ENCODE results near the gene EXOC3L1. TPM values are rescaled to one million over a fixed set of nuclear protein-coding genes. Genes with fewer than 3 reads are reported as not detected.

EXOC3L1 gene
- polyA plus RNA-seq, 2 of the 4 experiments (the other 2 are of a cell fraction): 0.06 TPM; not detected in 1

DNA sequence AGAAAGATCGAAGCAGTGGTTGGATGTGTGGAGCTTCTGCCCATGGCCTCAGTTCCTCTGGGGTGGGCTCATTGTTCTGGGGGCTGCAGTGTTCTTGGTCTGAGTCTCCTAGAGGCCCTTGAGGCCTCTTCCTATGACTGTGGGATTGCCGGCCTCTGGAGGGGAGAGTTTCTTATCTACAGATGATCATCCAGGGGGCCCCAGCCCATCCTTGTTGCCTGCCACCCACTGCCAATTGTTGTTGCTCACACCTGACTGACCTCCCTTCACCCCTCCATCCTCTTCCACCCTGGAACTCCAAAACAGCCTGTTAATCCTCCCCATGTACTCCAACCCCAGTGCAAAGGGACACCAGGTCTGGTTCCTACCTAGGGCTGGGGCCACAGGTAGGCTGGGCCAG, 45.0 kb downstream of the EXOC3L1 start:
- no peak for ATAC-seq
- H3K27ac ChIP-seq: no peak overlapping the region
- H3K9me3 ChIP-seq: no peaks in the 10 kb centered on the region
- H3K4me2 ChIP-seq: no peak overlapping the region
- CTCF ChIA-PET: interaction anchor here (1.0 to 15.6 kb wide), 9 partner anchors 9 to 250 kb away, joined by 3 to 193 read pairs (median 4); partner anchors contain the start of genes B3GNT9, FBXL8 and TRADD
- H3K4me3 ChIP-seq: no peak overlapping the region
- FAIRE-seq: no peak
- POLR2A ChIA-PET: no interaction called here
- TF ChIP-seq CHD4 (IDR thresholded peaks at IDR 0.05; ENCODE audit: borderline replicate concordance): no peak
- no peak for TF ChIP-seq FOXS1 (CRISPR knock-in tag; IDR thresholded peaks at IDR 0.05)
- TF ChIP-seq HOXB5 (CRISPR knock-in tag; IDR thresholded peaks at IDR 0.05): no peak
- TF ChIP-seq KDM1A (IDR thresholded peaks at IDR 0.05; ENCODE audit: low read depth): no peak
- TF ChIP-seq NFE2L2 (conservative IDR thresholded peaks at IDR 0.05; ENCODE audit: low read length): no peak
- no peak for TF ChIP-seq HOXB13 (CRISPR knock-in tag; IDR thresholded peaks at IDR 0.05; ENCODE audit: low read depth)
- TF ChIP-seq SMC3 (IDR thresholded peaks at IDR 0.05): no peak
- TF ChIP-seq, protein P1, sequence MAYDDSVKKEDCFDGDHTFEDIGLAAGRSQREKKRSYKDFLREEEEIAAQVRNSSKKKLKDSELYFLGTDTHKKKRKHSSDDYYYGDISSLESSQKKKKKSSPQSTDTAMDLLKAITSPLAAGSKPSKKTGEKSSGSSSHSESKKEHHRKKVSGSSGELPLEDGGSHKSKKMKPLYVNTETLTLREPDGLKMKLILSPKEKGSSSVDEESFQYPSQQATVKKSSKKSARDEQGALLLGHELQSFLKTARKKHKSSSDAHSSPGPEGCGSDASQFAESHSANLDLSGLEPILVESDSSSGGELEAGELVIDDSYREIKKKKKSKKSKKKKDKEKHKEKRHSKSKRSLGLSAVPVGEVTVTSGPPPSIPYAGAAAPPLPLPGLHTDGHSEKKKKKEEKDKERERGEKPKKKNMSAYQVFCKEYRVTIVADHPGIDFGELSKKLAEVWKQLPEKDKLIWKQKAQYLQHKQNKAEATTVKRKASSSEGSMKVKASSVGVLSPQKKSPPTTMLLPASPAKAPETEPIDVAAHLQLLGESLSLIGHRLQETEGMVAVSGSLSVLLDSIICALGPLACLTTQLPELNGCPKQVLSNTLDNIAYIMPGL (CRISPR knock-in tag; IDR thresholded peaks at IDR 0.05; ENCODE audit: borderline replicate concordance): no peak
- no peak for DNase-seq (ENCODE audit: low read depth in 1 of 2, low spot score in 1 of 2)
- no peaks in the 10 kb centered on the region for H3K4me1 ChIP-seq
- WGBS (ENCODE audit: missing lambda C conversion rate): 92% methylated on average over 2 of the region's 2 CpGs

DNA sequence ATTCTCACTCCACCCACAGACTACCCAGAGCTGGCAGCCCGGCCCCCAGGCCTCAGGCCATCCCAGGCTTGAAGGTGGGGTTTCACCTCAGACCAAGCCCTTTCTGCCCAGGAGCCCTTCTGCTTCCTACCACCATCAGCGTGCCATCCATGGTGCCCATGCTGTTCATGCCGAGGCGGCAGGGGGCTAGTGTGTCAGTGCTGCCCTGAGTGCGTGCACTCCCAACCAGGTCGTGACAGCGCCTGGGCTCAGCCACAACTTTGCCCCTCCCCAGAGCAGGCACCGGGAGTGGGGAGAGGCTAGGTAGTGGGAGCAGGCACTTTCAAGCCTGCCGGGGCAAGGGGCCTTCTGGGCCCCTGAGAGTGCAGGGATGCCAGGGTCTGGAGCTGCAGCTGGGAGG, 47.6 kb downstream of the EXOC3L1 start:
- TF ChIP-seq JUNB (IDR thresholded peaks at IDR 0.05) (no peak), RCOR1 (IDR thresholded peaks at IDR 0.05; ENCODE audit: low read depth, low read length) (no peak), CHD4 (IDR thresholded peaks at IDR 0.05; ENCODE audit: borderline replicate concordance) (no peak), ZNF302 (CRISPR knock-in tag; IDR thresholded peaks at IDR 0.05) (no peak), ZSCAN20 (CRISPR knock-in tag; IDR thresholded peaks at IDR 0.05) (no peak), HEYL (CRISPR knock-in tag; IDR thresholded peaks at IDR 0.05) (no peak), BHLHE40 (IDR thresholded peaks at IDR 0.05; ENCODE audit: low read depth, low read length) (no peak), EP300 (IDR thresholded peaks at IDR 0.05) (no peak), RAD21 (conservative IDR thresholded peaks at IDR 0.05 in 1 of 2, IDR thresholded peaks at IDR 0.05 in 1 of 2) (no peak), MAFK (IDR thresholded peaks at IDR 0.05; ENCODE audit: partially characterized antibody) (no peak)
- TF ChIP-seq, protein P1 (CRISPR knock-in tag; IDR thresholded peaks at IDR 0.05; ENCODE audit: borderline replicate concordance): no peak
- Histone ChIP-seq H3K27ac (no peak overlapping the region), H3K4me1 (no peaks in the 10 kb centered on the region), H3K4me2 (no peak overlapping the region), H3K9me3 (no peaks in the 10 kb centered on the region), H3K4me3 (no peak overlapping the region)
- ChIA-PET POLR2A (no interaction called here), CTCF (interaction anchor here (0.8 to 15.6 kb wide), 3 partner anchors 10 to 18 kb away, joined by 3 to 193 read pairs (median 6); partner anchors contain the start of gene B3GNT9)
- FAIRE-seq (no peak), ATAC-seq (no peak), DNase-seq (ENCODE audit: low read depth in 1 of 2, low spot score in 1 of 2) (no peak)
- 98% methylated on average over 7 of the region's 9 CpGs for WGBS (ENCODE audit: missing lambda C conversion rate)

DNA sequence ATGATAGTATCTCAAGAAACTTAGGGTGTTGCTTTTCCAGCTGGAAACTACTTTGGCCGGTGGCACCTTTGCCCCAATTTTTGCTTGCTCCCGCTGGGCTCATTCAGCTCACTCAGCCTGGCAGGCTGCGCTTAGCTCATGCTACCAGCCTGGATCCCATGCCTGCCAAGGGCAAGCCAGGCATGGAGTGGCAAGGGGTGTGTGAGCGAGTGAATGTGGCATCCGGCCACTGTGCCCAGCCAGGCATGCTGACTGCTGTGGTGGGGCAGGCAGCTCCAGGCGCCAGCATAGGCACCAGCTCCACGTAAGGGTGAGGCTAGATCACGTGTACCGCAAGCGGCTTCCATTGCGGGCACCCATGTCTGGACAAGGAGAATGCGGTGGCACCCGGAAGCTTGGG, 48.5 kb downstream of the EXOC3L1 start:
- ChIA-PET POLR2A (interaction anchor here (1.2 kb wide), 1 partner anchor 9 kb away, joined by 3 read pairs; the partner anchor contains the start of gene B3GNT9), CTCF (interaction anchor here (0.8 to 15.6 kb wide), 7 partner anchors 9 to 187 kb away, joined by 3 to 193 read pairs (median 6); partner anchors contain the start of genes B3GNT9 and CES3)
- no peak for ATAC-seq
- Histone ChIP-seq H3K27ac (no peak overlapping the region), H3K4me2 (no peak overlapping the region), H3K4me1 (no peaks in the 10 kb centered on the region), H3K9me3 (no peaks in the 10 kb centered on the region), H3K4me3 (no peak overlapping the region)
- TF ChIP-seq FOXS1 (CRISPR knock-in tag; IDR thresholded peaks at IDR 0.05) (no peak), CHD4 (IDR thresholded peaks at IDR 0.05; ENCODE audit: borderline replicate concordance) (no peak), POLR2AphosphoS2 (conservative IDR thresholded peaks at IDR 0.05; ENCODE audit: low read length) (no peak), NR3C1 (IDR thresholded peaks at IDR 0.05) (no peak), RCOR1 (IDR thresholded peaks at IDR 0.05; ENCODE audit: low read depth, low read length) (no peak), NFE2L2 (conservative IDR thresholded peaks at IDR 0.05; ENCODE audit: low read length) (no peak), CEBPB (IDR thresholded peaks at IDR 0.05) (no peak), TP53 (CRISPR knock-in tag; IDR thresholded peaks at IDR 0.05) (no peak), KDM1A (IDR thresholded peaks at IDR 0.05; ENCODE audit: low read depth) (no peak), HOXA7 (CRISPR knock-in tag; IDR thresholded peaks at IDR 0.05) (no peak), RARB (CRISPR knock-in tag; IDR thresholded peaks at IDR 0.05) (no peak)
- FAIRE-seq: no peak
- 90% methylated on average over 8 of the region's 13 CpGs for WGBS (ENCODE audit: missing lambda C conversion rate)
- DNase-seq (ENCODE audit: low read depth in 1 of 2, low spot score in 1 of 2): no peak

Data from A549 (cell line).